Chondrocyte (in vitro differentiated cells): Measurements from ENCODE around the gene PCNX1. TPM values are rescaled to one million over a fixed set of nuclear protein-coding genes. Genes with fewer than 3 reads are reported as not detected.

Experiments
- DNase-seq: peaks from one replicate; pipeline ENCODE4 v3.0.0; 2021; ENCODE audit warnings: mixed read lengths, low spot score
- H3K27ac Mint-ChIP-seq: one replicate; pipeline ENCODE4 v1.8.0; 2021; ENCODE audit warnings: mild to moderate bottlenecking, moderate library complexity, mixed read lengths; ENCODE audit not compliant: unreplicated experiment
- H3K27me3 Mint-ChIP-seq: 2 replicates; pipeline ENCODE4 v1.8.0; 2021; ENCODE audit warnings: low read depth, mixed read lengths
- H3K36me3 Mint-ChIP-seq: 2 replicates; pipeline ENCODE4 v1.8.0; 2021; ENCODE audit warnings: low read depth, mixed read lengths
- H3K4me1 Mint-ChIP-seq: 2 replicates; pipeline ENCODE4 v1.8.0; 2021; ENCODE audit warnings: low read depth, mild to moderate bottlenecking, mixed read lengths
- H3K4me3 Mint-ChIP-seq: one replicate; pipeline ENCODE4 v1.8.0; 2021; ENCODE audit warnings: mild to moderate bottlenecking, moderate library complexity, mixed read lengths; ENCODE audit not compliant: unreplicated experiment
- H3K9me3 Mint-ChIP-seq: 2 replicates; pipeline ENCODE4 v1.8.0; 2021; ENCODE audit warnings: low read depth, mixed read lengths
- CTCF ChIP-seq: fragments of 200-600 bp; sonication (generic); IDR thresholded peaks from 2 replicates; pipeline ENCODE4 v1.5.0; 2021; ENCODE audit warnings: antibody characterized with exemption, mild to moderate bottlenecking, moderate library complexity
- total RNA-seq: library from RNA; stranded (reverse); gene quantifications from 3 replicates; pipeline ENCODE4 v1.2.1, GENCODE V29; 2021

The PCNX1 gene
- total RNA-seq, 1 donor from 2014 or later: 54.3 TPM

- peaks cover 4% of the 10 kb centered on the region for H3K36me3 Mint-ChIP-seq
- H3K9me3 Mint-ChIP-seq: no peaks in the 10 kb centered on the region
- DNase-seq: no peak
- H3K4me3 Mint-ChIP-seq: no peak overlapping the region
- no peak overlapping the region for H3K27ac Mint-ChIP-seq
- H3K4me1 Mint-ChIP-seq: peaks cover 15% of the 10 kb centered on the region
- no peaks in the 10 kb centered on the region for H3K27me3 Mint-ChIP-seq
- no peak for TF ChIP-seq CTCF
Measured at GRCh38 chr14:70987041-70987440, 79.8 kb downstream of the PCNX1 start.

GRCh38 chr14:70988452-70988851 lies 81.2 kb downstream of the PCNX1 start:
- DNase-seq: no peak
- no peak for TF ChIP-seq CTCF
- H3K36me3 Mint-ChIP-seq: peaks cover 4% of the 10 kb centered on the region
- no peak overlapping the region for H3K27ac Mint-ChIP-seq
- H3K27me3 Mint-ChIP-seq: no peaks in the 10 kb centered on the region
- H3K4me3 Mint-ChIP-seq: no peak overlapping the region
- H3K9me3 Mint-ChIP-seq: no peaks in the 10 kb centered on the region
- peaks cover 5% of the 10 kb centered on the region for H3K4me1 Mint-ChIP-seq

GRCh38 chr14:70993931-70994330 lies 86.7 kb downstream of the PCNX1 start:
- Mint-ChIP-seq H3K27ac (no peak overlapping the region), H3K4me3 (no peak overlapping the region), H3K4me1 (peaks cover 3% of the 10 kb centered on the region), H3K36me3 (no peaks in the 10 kb centered on the region), H3K27me3 (no peaks in the 10 kb centered on the region), H3K9me3 (no peaks in the 10 kb centered on the region)
- DNase-seq: no peak
- TF ChIP-seq CTCF: no peak

GRCh38 chr14:70995211-70995610 lies 88.0 kb downstream of the PCNX1 start:
- Mint-ChIP-seq H3K9me3 (no peaks in the 10 kb centered on the region), H3K27me3 (no peaks in the 10 kb centered on the region), H3K27ac (no peak overlapping the region), H3K4me3 (no peak overlapping the region), H3K4me1 (peaks cover 9% of the 10 kb centered on the region), H3K36me3 (no peaks in the 10 kb centered on the region)
- DNase-seq: no peak
- TF ChIP-seq CTCF: no peak

GRCh38 chr14:70995671-70996070 lies 88.4 kb downstream of the PCNX1 start:
- Mint-ChIP-seq H3K27me3 (no peaks in the 10 kb centered on the region), H3K9me3 (no peaks in the 10 kb centered on the region), H3K4me3 (no peak overlapping the region), H3K27ac (no peak overlapping the region), H3K36me3 (no peaks in the 10 kb centered on the region), H3K4me1 (peaks cover 7% of the 10 kb centered on the region)
- TF ChIP-seq CTCF: no peak
- no peak for DNase-seq
